GM19395 (cell line): ENCODE data around the gene C17orf75.
"Not testable (repeated sequence)": the region's sequence is repeated elsewhere in the genome, so short reads cannot be mapped to it uniquely, and the experiment has no call there.

ENCODE experiments used
- ATAC-seq: cut with Tn5 transposase; IDR thresholded peaks from one replicate; pipeline ENCODE4 v1.9.1; 2021; ENCODE audit warnings: mild to moderate bottlenecking, moderate library complexity; ENCODE audit not compliant: unreplicated experiment

Gene C17orf75

GRCh38 chr17:32345951-32346600 is 4.1 kb upstream of the C17orf75 start:
- no peak for ATAC-seq

- ATAC-seq, result no peak
Observed at GRCh38 chr17:32342603-32343325, 791 bp upstream of the C17orf75 start.

GRCh38 chr17:32341141-32341856 is 674 bp downstream of the C17orf75 start:
- peak; percentile 33 for ATAC-seq

GRCh38 chr17:32335687-32336086 is 6.3 kb downstream of the C17orf75 start:
- no peak for ATAC-seq

- ATAC-seq, result no peak
Observed at GRCh38 chr17:32335046-32335445, 6.9 kb downstream of the C17orf75 start.

- ATAC-seq, result no peak
Observed at GRCh38 chr17:32333187-32333586, 8.8 kb downstream of the C17orf75 start.

GRCh38 chr17:32331243-32332040 is 10.5 kb downstream of the C17orf75 start:
- no peak for ATAC-seq

GRCh38 chr17:32330147-32330546 is 11.8 kb downstream of the C17orf75 start:
- no peak for ATAC-seq

GRCh38 chr17:32327911-32328310 is 14.1 kb downstream of the C17orf75 start:
- ATAC-seq, result no peak

GRCh38 chr17:32323811-32324491 is 18.0 kb downstream of the C17orf75 start:
- no peak for ATAC-seq

GRCh38 chr17:32323046-32323445 is 18.9 kb downstream of the C17orf75 start:
- no peak for ATAC-seq

- ATAC-seq, result no peak
Observed at GRCh38 chr17:32320847-32321246, 21.1 kb downstream of the C17orf75 start.

- not testable (repeated sequence) for ATAC-seq
Observed at GRCh38 chr17:32320080-32320479, 21.9 kb downstream of the C17orf75 start.

GRCh38 chr17:32319548-32319905 is 22.4 kb downstream of the C17orf75 start:
- ATAC-seq, result peak; percentile 54

- no peak for ATAC-seq
Observed at GRCh38 chr17:32318071-32318470, 23.9 kb downstream of the C17orf75 start.

- no peak for ATAC-seq
Observed at GRCh38 chr17:32317353-32317752, 24.6 kb downstream of the C17orf75 start.

- not testable (repeated sequence) for ATAC-seq
Observed at GRCh38 chr17:32316653-32317052, 25.3 kb downstream of the C17orf75 start.

- ATAC-seq, result no peak
Observed at GRCh38 chr17:32315171-32315570, 26.8 kb downstream of the C17orf75 start.

GRCh38 chr17:32314636-32315035 is 27.3 kb downstream of the C17orf75 start:
- no peak for ATAC-seq

GRCh38 chr17:32311028-32311536 is 30.9 kb downstream of the C17orf75 start:
- ATAC-seq, result no peak
